ENCODE measurements around the gene SIGLEC6.

Gene SIGLEC6

GRCh38 chr19:51473009-51473707 lies 58.3 kb downstream of the SIGLEC6 start:
- peak; percentile 66 for DNase-seq (ENCODE audit: low spot score)

- no peak for DNase-seq (ENCODE audit: low spot score)
These were observed 58.9 kb downstream of the SIGLEC6 start for GRCh38 chr19:51472607-51473006.

- DNase-seq (ENCODE audit: low spot score), result no peak
These were observed 59.9 kb downstream of the SIGLEC6 start for GRCh38 chr19:51471527-51471926.

GRCh38 chr19:51470966-51471365 lies 60.5 kb downstream of the SIGLEC6 start:
- no peak for DNase-seq (ENCODE audit: low spot score)

GRCh38 chr19:51469629-51470028 lies 61.8 kb downstream of the SIGLEC6 start:
- DNase-seq (ENCODE audit: low spot score), result no peak

- no peak for DNase-seq (ENCODE audit: low spot score)
These were observed 62.3 kb downstream of the SIGLEC6 start for GRCh38 chr19:51469162-51469561.

- no peak for DNase-seq (ENCODE audit: low spot score)
These were observed 62.9 kb downstream of the SIGLEC6 start for GRCh38 chr19:51468545-51468920.

GRCh38 chr19:51467864-51468544 lies 63.5 kb downstream of the SIGLEC6 start:
- no peak for DNase-seq (ENCODE audit: low spot score)

Measured in HuH-7 (cell line).